Activated T-cell treated with anti-CD3 and anti-CD28 coated beads for 48 hours (primary cell): ENCODE results near the gene GARIN5B.

Experiments
- DNase-seq: peaks from one replicate; pipeline ENCODE4 v3.0.0-alpha.2; 2020; ENCODE audit warnings: low read depth

Gene GARIN5B

DNA sequence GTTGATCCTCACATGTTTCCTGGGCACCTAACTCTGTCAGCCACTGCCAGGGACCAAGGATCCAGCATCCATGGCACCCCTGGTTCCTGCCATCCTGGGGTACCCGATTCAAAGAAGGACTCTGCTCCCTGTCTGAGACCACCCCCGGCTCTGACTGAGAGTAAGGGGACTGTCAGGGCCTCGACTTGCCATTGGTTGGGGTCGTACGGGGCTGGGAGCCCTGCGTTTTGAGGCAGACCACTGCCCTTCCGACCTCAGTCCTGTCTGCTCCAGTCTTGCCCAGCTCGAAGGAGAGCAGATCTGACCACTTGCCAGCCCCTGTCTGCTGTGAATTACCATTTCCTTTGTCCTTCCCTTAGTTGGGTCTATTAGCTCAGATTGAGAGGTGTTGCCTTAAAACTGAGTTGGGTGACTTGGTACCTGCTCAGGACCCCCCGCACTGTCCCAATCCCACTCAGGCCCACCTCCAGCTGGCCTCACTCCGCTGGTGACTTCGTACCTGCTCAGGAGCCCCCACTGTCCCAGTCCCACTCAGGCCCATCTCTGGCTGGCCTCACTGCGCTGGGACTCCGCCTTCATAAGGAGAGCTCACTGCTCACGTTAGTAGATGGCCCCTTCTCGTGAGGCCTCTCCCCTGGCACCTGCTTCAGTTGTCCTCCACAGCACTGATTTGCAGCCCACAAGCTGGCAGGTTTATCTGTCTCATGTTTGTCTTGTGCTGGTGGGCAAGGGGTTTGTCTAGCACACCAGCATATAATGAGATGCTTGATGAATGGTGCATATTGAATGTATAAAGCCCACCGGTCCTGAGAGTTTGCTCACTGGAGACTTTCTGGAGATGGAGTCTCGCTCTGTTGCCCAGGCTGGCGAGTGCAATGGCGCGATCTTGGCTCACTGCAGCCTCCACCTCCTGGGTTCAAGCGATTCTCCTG lies 26.6 kb upstream of the GARIN5B start:
- DNase-seq = no peak

- no peak for DNase-seq
These were observed 24.9 kb upstream of the GARIN5B start for GRCh38 chr19:55387736-55388497.

GRCh38 chr19:55386493-55386971 lies 23.5 kb upstream of the GARIN5B start:
- no peak for DNase-seq

- peak; percentile 96 for DNase-seq
These were observed 22.8 kb upstream of the GARIN5B start, which contains the start of gene RPL28 for GRCh38 chr19:55385724-55386492. RPL28 (plus strand) TSS chr19:55385932; CDS start chr19:55386358, 426 bp downstream.

- DNase-seq = peak; percentile 93
These were observed 22.1 kb upstream of the GARIN5B start for GRCh38 chr19:55384920-55385723.

DNA sequence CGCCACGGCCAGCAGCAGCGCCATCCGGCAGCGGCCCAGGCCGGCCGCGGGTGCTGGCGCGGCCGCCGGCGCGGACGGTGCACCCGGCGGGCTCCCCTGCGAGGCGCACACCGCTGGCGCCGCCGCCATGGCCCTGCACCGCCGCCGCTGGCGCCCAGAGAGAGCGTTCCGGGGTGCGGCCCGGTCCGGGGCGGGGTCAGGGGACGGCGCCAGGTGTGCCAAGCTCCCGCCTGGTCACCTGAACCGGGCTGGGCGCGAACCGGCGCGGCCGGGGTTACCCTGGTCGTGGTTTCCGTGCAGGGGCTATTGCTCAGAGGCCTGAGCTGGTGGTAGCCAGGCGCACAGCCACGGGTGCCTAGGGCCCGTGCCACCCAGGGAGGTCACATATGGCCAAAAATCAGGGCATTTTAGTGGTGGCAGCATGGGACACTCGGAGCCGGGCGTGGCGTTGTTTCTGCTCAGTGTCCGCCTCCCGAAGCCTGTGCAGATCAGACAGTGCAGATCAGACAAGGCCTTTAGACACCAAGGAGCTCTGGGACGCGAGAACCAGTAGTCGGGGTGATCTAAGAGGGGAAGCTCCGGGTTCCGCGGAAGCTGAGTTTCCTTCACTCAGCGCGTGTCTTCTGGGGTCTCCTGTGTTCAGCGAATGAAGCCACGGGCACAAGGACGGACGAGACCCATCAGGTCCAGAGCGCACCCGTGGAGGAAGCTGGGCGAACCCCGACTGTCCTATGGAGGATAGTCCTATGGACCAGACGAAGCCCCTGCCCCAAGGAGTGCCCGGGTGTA lies 21.3 kb upstream of the GARIN5B start, which contains the start of gene TMEM238:
Gene TMEM238, minus strand, starts transcription at position 162 of the 789 bp plus-strand sequence. Its CDS starts 33 bp downstream, at position 129.
- DNase-seq = peak; percentile 50

DNA sequence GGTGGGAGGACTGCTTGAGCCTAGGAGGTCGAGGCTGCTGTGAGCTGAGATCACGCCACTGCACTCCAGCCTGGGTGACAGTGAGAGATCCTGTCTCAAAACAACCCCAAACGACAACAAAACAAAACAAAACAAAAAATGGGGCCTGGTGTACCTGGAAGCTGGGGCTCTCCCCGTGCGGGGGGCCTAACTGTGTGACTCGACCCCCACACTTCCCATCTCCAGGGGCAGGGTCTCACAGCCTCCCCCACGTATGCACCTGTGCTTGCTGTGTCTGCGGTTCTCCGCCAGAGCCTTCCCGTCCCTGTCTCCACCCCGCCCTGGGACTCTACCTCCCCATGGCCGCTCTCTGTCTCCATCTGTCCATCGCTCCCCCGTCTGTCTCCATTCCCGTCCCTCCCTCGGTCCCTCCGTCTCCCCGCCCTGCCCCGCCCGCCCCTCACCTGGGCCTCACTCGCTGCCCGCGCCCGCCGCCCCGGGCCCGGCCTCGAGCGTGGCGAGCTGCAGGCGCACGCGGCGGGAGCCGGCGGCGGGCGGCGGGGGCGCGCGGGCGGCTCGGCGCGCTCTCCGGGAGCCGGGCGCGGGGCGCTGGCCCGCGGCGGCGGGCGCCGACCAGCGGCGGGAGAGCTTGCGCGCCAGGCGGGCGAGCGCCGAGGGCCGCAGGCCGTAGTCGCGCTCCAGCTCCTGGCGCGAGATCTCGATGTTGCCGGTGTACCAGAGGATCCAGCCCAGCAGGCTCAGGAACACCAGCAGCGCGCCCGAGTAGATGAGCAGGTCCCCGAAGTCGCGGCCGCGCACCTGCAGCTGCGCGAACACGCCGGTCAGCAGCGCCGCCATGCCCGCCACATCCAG lies 20.4 kb upstream of the GARIN5B start:
- DNase-seq = peak; percentile 63

GRCh38 chr19:55382522-55383054 lies 19.5 kb upstream of the GARIN5B start:
- DNase-seq = no peak

GRCh38 chr19:55382013-55382412 lies 19.0 kb upstream of the GARIN5B start:
- DNase-seq = no peak

GRCh38 chr19:55379174-55379573 lies 16.1 kb upstream of the GARIN5B start:
- no peak for DNase-seq

DNA sequence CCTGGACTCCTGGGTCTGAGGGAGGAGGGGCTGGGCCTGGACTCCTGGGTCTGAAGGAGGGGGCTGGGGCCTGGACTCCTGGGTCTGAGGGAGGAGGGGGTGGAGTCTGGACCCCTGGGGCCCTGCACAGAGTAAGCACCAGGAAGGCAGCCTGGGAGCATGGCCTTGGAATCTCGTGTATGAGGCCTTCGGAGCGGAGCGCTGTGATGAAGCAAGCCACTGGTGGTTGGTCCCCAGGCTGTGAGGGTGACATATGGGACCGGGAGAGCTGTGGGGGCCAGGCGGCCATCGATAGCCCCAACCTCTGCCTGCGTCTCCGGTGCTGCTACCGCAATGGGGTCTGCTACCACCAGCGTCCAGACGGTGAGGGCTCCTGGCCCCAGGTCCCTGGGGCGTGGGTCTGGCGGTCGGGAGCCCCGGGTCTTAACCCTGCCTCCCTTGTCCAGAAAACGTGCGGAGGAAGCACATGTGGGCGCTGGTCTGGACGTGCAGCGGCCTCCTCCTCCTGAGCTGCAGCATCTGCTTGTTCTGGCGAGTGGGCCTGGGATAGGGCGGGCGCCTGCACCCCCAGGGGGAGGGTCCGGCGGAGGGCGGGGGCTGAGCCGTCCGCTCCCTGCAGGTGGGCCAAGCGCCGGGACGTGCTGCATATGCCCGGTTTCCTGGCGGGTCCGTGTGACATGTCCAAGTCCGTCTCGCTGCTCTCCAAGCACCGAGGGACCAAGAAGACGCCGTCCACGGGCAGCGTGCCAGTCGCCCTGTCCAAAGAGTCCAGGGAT lies 14.5 kb upstream of the GARIN5B start:
- DNase-seq = no peak

GRCh38 chr19:55376241-55376933 lies 13.3 kb upstream of the GARIN5B start, which contains the start of gene TMEM190:
TMEM190 (plus strand) TSS chr19:55376826; CDS start chr19:55376854, 28 bp downstream.
- no peak for DNase-seq

GRCh38 chr19:55373993-55374757 lies 11.1 kb upstream of the GARIN5B start:
- DNase-seq = no peak

DNA sequence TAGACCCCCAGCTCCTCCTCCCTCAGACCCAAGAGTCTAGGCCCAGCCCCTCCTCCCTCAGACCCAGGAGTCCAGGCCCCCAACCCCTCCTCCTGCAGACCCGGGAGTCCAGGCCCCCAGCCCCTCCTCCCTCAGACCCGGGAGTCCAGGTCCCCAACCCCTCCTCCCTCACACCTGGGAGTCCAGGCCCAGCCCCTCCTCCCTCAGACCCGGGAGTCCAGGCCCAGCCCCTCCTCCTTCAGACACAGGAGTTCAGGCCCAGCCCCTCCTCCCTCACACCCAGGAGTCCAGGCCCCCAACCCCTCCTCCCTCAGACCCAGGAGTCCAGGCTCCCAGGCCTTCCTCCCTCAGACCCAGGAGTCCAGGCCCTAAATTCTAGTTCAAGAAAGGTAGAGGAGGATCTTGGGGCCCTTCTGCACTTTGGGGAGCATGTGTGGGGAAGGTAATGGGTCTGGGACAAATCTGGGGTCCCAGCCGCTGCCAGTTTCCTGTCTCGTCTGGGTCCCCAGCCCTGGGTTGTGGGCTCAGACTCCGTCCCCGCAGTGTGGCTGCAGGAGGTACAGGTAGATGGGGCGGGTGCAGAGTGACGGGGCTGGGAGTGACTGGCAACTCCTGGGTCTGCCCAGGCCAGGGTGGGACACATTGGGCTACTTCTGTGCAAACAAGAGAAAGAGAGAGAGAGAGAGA lies 10.4 kb upstream of the GARIN5B start:
- DNase-seq = no peak

GRCh38 chr19:55372316-55373081 lies 9.4 kb upstream of the GARIN5B start:
- peak; percentile 30 for DNase-seq
